Measurements from ENCODE around the gene TENM4. TPM values are rescaled to one million over a fixed set of nuclear protein-coding genes. Genes with fewer than 3 reads are reported as not detected.

Gene TENM4
- total RNA-seq, 1 donor, result 10.4 TPM

- TF ChIP-seq CTCF (IDR thresholded peaks at IDR 0.05; ENCODE audit: insufficient read depth, low read depth, low read length), result no peak
- no peak overlapping the region for H3K4me3 ChIP-seq (ENCODE audit: low read depth, low read length)
- no peak for DNase-seq (ENCODE audit: low read depth)
Measured at GRCh38 chr11:78768345-78768744, 672.5 kb downstream of the TENM4 start.

GRCh38 chr11:78767027-78767932 lies 673.5 kb downstream of the TENM4 start:
- no peak overlapping the region for H3K4me3 ChIP-seq (ENCODE audit: low read depth, low read length)
- TF ChIP-seq CTCF (IDR thresholded peaks at IDR 0.05; ENCODE audit: insufficient read depth, low read depth, low read length), result no peak
- no peak for DNase-seq (ENCODE audit: low read depth)

- H3K4me3 ChIP-seq (ENCODE audit: low read depth, low read length), result no peak overlapping the region
- no peak for TF ChIP-seq CTCF (IDR thresholded peaks at IDR 0.05; ENCODE audit: insufficient read depth, low read depth, low read length)
- no peak for DNase-seq (ENCODE audit: low read depth)
Measured at GRCh38 chr11:78764946-78765345, 675.9 kb downstream of the TENM4 start.

GRCh38 chr11:78763664-78764063 lies 677.2 kb downstream of the TENM4 start:
- H3K4me3 ChIP-seq (ENCODE audit: low read depth, low read length), result no peak overlapping the region
- no peak for DNase-seq (ENCODE audit: low read depth)
- TF ChIP-seq CTCF (IDR thresholded peaks at IDR 0.05; ENCODE audit: insufficient read depth, low read depth, low read length), result no peak

GRCh38 chr11:78762105-78762504 lies 678.7 kb downstream of the TENM4 start:
- no peak overlapping the region for H3K4me3 ChIP-seq (ENCODE audit: low read depth, low read length)
- no peak for DNase-seq (ENCODE audit: low read depth)
- no peak for TF ChIP-seq CTCF (IDR thresholded peaks at IDR 0.05; ENCODE audit: insufficient read depth, low read depth, low read length)

GRCh38 chr11:78759071-78759470 lies 681.8 kb downstream of the TENM4 start:
- DNase-seq (ENCODE audit: low read depth), result no peak
- H3K4me3 ChIP-seq (ENCODE audit: low read depth, low read length), result no peak overlapping the region
- no peak for TF ChIP-seq CTCF (IDR thresholded peaks at IDR 0.05; ENCODE audit: insufficient read depth, low read depth, low read length)
